HCT116 (cell line): ENCODE results near the gene NRAP. TPM values are rescaled to one million over a fixed set of nuclear protein-coding genes. Genes with fewer than 3 reads are reported as not detected.

Experiments used
- ATAC-seq: fragments of 200-7000 bp; cut with Tn5 transposase; 2 replicates; pipeline ENCODE4 v1.9.1; 2020; ENCODE audit warnings: mild to moderate bottlenecking, moderate library complexity
- BruUV-seq: library from RNA; stranded (reverse); fragments of 400-500 nt; replicated peaks from 2 replicates; lab custom pipeline; 2021; lab: Mats Ljungman, UMichigan
- CTCF ChIA-PET: fragments of 300-600 bp; sonication (Branson Sonifier 250); formaldehyde crosslinking; loops from one replicate; lab custom pipeline; 2021; ENCODE audit warnings: antibody characterized with exemption; lab: Charles Lee
- POLR2A ChIA-PET: fragments of 300-600, 350-600 bp; sonication (Branson Sonifier 250); formaldehyde crosslinking; loops from one replicate; lab custom pipeline; 2021; ENCODE audit warnings: antibody characterized with exemption; lab: Charles Lee
- RAD21 ChIA-PET, 2 experiments: fragments of 300-600 bp; sonication (Branson Sonifier 250); formaldehyde crosslinking; loops; one replicate each; lab custom pipeline; 2023; ENCODE audit warnings: low total read pairs in 2 of 2; ENCODE audit not compliant: uncharacterized antibody in 2 of 2, unreplicated experiment in 2 of 2, low non-redundant PET in 1 of 2; lab: Charles Lee
- DNase-seq: peaks from one replicate; pipeline ENCODE4 v3.0.0-alpha.2; 2010; ENCODE audit warnings: low read depth, low spot score
- H2AFZ ChIP-seq: fragments of 200-600 bp; shearing (Covaris generic), sonication (generic); 2 replicates; pipeline ENCODE4 v1.6.1; 2017; ENCODE audit warnings: low read depth, mixed run types, mixed read lengths, antibody characterized with exemption, low read length; ENCODE audit not compliant: poor library complexity, severe bottlenecking
- H3K27ac ChIP-seq: 2 replicates; pipeline ENCODE4 v1.5.1; 2012; ENCODE audit warnings: low read depth, low read length
- H3K27me3 ChIP-seq: fragments of 200-600 bp; sonication (generic); 2 replicates; pipeline ENCODE4 v1.6.1; 2016; ENCODE audit warnings: mixed run types, low read length, mixed read lengths; ENCODE audit not compliant: insufficient read depth
- H3K36me3 ChIP-seq, 2 experiments: fragments of 200-500 bp in 1 of 2; fragments of 200-600 bp in 1 of 2; sonication (Bioruptor generic) in 1 of 2; sonication (generic) in 1 of 2; 2 replicates each; pipeline versions ENCODE4 v1.5.1 to v1.6.1; 2014 to 2016; ENCODE audit warnings: low read length in 2 of 2, inconsistent platforms in 1 of 2, mixed read lengths in 1 of 2, mixed run types in 1 of 2; ENCODE audit not compliant: insufficient read depth in 2 of 2, control insufficient read depth in 1 of 2
- H3K4me1 ChIP-seq, 2 experiments: fragments of 200-600 bp in 1 of 2; sonication (generic) in 1 of 2; 2 replicates each; pipeline versions ENCODE4 v1.5.1 to v1.6.1; 2012 to 2017; ENCODE audit warnings: low read length in 2 of 2, inconsistent platforms in 1 of 2, mild to moderate bottlenecking in 1 of 2, mixed read lengths in 1 of 2, mixed run types in 1 of 2, moderate library complexity in 1 of 2; ENCODE audit not compliant: insufficient read depth in 2 of 2, control insufficient read depth in 1 of 2
- H3K4me2 ChIP-seq: fragments of 200-600 bp; sonication (generic); 2 replicates; pipeline ENCODE4 v1.6.1; 2017; ENCODE audit warnings: mixed run types, low read length, mixed read lengths
- H3K4me3 ChIP-seq, 2 experiments: fragments of 200-600 bp in 1 of 2; sonication (generic) in 1 of 2; replicated peaks in 1 of 2; 2 replicates each; pipeline ENCODE4 v1.5.1; 2011 to 2016; ENCODE audit warnings: low read length in 2 of 2, control low read depth in 1 of 2, low read depth in 1 of 2, mild to moderate bottlenecking in 1 of 2, mixed read lengths in 1 of 2, mixed run types in 1 of 2
- H3K79me2 ChIP-seq: fragments of 200-600 bp; sonication (generic); 2 replicates; pipeline ENCODE4 v1.6.1; 2017; ENCODE audit warnings: mild to moderate bottlenecking, mixed run types, low read length, moderate library complexity, mixed read lengths; ENCODE audit not compliant: insufficient read depth
- H3K9ac ChIP-seq: fragments of 200-600 bp; sonication (generic); 2 replicates; pipeline ENCODE4 v1.6.1; 2016; ENCODE audit warnings: low read length, mixed read lengths
- H3K9me2 ChIP-seq: fragments of 200-600 bp; sonication (generic), shearing (Covaris generic); 2 replicates; pipeline ENCODE4 v1.6.1; 2017; ENCODE audit warnings: mixed run types, mild to moderate bottlenecking, moderate library complexity; ENCODE audit not compliant: insufficient read depth
- H3K9me3 ChIP-seq, 2 experiments: fragments of 200-500 bp in 1 of 2; fragments of 200-600 bp in 1 of 2; sonication (Bioruptor generic) in 1 of 2; sonication (generic) in 1 of 2; 2 replicates each; pipeline ENCODE4 v1.6.1; 2014 to 2017; ENCODE audit warnings: low read length in 2 of 2, mixed read lengths in 2 of 2, inconsistent platforms in 1 of 2, low read depth in 1 of 2, mild to moderate bottlenecking in 1 of 2, mixed run types in 1 of 2, moderate library complexity in 1 of 2; ENCODE audit not compliant: control insufficient read depth in 1 of 2, insufficient read depth in 1 of 2
- H4K20me1 ChIP-seq: fragments of 200-600 bp; sonication (generic), shearing (Covaris generic); 2 replicates; pipeline ENCODE4 v1.6.1; 2017; ENCODE audit warnings: mixed run types, mild to moderate bottlenecking, moderate library complexity; ENCODE audit not compliant: insufficient read depth
- CBX3 ChIP-seq: IDR thresholded peaks from 2 replicates; pipeline ENCODE4 v1.6.1; 2012; ENCODE audit warnings: low read depth
- EGR1 ChIP-seq: IDR thresholded peaks from 2 replicates; pipeline ENCODE4 v1.6.1; 2012; ENCODE audit warnings: low read depth
- ELF1 ChIP-seq: IDR thresholded peaks from 2 replicates; pipeline ENCODE4 v1.6.1; 2012; ENCODE audit warnings: low read depth, borderline replicate concordance
- EZH2 ChIP-seq: fragments of 200-600 bp; sonication (generic); IDR thresholded peaks from 2 replicates; pipeline ENCODE4 v1.6.1; 2017; ENCODE audit warnings: antibody characterized with exemption, mixed run types
- EZH2phosphoT487 ChIP-seq: fragments of 200-600 bp; IDR thresholded peaks from 2 replicates; pipeline ENCODE4 v1.6.1; 2018; ENCODE audit warnings: antibody characterized with exemption, borderline replicate concordance
- FOSL1 ChIP-seq: IDR thresholded peaks from 2 replicates; pipeline ENCODE4 v1.6.1; 2012; ENCODE audit warnings: low read depth
- JUND ChIP-seq: IDR thresholded peaks from 2 replicates; pipeline ENCODE4 v1.6.1; 2012
- MAX ChIP-seq: IDR thresholded peaks from 2 replicates; pipeline ENCODE4 v1.6.1; 2012
- POLR2AphosphoS5 ChIP-seq: IDR thresholded peaks from 2 replicates; pipeline ENCODE4 v1.6.1; 2011; ENCODE audit warnings: mild to moderate bottlenecking, low read depth, low read length, moderate library complexity
- RAD21 ChIP-seq: IDR thresholded peaks from 2 replicates; pipeline ENCODE4 v1.6.1; 2012; ENCODE audit warnings: low read depth, mild to moderate bottlenecking
- SP1 ChIP-seq: IDR thresholded peaks from 2 replicates; pipeline ENCODE4 v1.6.1; 2012; ENCODE audit warnings: low read depth
- TCF7L2 ChIP-seq: IDR thresholded peaks from 2 replicates; pipeline ENCODE4 v1.7.0; 2011; ENCODE audit warnings: borderline replicate concordance, inconsistent platforms; ENCODE audit not compliant: insufficient read depth, insufficient read length; ENCODE audit errors: extremely low read depth
- YY1 ChIP-seq: IDR thresholded peaks from 2 replicates; pipeline ENCODE4 v1.6.1; 2011; ENCODE audit warnings: low read length, low read depth, moderate library complexity, mild to moderate bottlenecking; ENCODE audit not compliant: insufficient replicate concordance; ENCODE audit errors: extremely low read depth
- ZBTB33 ChIP-seq: IDR thresholded peaks from 2 replicates; pipeline ENCODE4 v1.6.1; 2011; ENCODE audit warnings: mild to moderate bottlenecking, low read length, moderate library complexity; ENCODE audit not compliant: insufficient replicate concordance; ENCODE audit errors: extremely low read depth
- ZFX ChIP-seq: fragments of 450-650 bp; IDR thresholded peaks from 2 replicates; pipeline ENCODE4 v1.6.1; 2017
- intact Hi-C: fragments of 100-400 bp; cut with micrococcal nuclease; formaldehyde crosslinking; loops from 2 replicates; pipeline ENCODE4 v1.10.0; 2022
- total RNA-seq: library from RNA; stranded (reverse); gene quantifications from one replicate; pipeline ENCODE4 v1.2.1, GENCODE V29; 2021; ENCODE audit not compliant: unreplicated experiment
- TF ChIP-seq, protein P1 (sequence below): IDR thresholded peaks from 2 replicates; pipeline ENCODE4 v1.6.1; 2012; ENCODE audit warnings: low read depth

Gene NRAP
- total RNA-seq, 1 experiment from 2014 or later: not detected

DNA sequence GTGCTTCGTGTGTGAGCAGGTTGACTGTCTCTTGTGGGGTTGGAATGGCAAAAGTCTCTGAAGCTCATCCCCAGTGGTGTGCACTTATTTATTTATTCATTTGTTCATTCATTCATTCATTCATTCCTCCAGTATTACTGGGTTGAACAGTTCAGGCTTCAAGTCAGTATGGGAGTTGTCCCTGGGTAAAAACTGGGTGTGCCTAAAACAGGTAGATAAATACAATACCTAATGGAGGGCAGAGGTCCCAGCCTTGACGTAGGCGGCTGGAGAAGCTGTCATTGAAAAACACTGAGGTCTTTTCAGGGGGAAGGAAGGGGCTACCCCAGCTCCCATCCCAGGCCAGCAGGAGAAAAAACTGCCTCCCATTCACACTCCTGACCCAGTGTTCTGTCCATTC is 26.9 kb upstream of the NRAP start:
- no peak overlapping the region for H3K4me2 ChIP-seq
- peaks cover 88% of the 10 kb centered on the region for H3K79me2 ChIP-seq
- no peak for TF ChIP-seq SP1
- no peak for TF ChIP-seq JUND
- TF ChIP-seq EZH2: no peak
- no peak for TF ChIP-seq RAD21
- peaks cover 0 to 10% of the 10 kb centered on the region in 2 experiments; a peak in 2 of 4 replicates for H3K36me3 ChIP-seq
- H3K9me2 ChIP-seq: no peaks in the 10 kb centered on the region
- intact Hi-C loops: no loop called here
- no TSS peak for BruUV-seq
- H3K27me3 ChIP-seq: no peaks in the 10 kb centered on the region
- CTCF ChIA-PET: interaction anchor here (1.5 kb wide), 1 partner anchor 11 kb away, joined by 4 read pairs; the partner anchor contains the start of gene CASP7
- no peak overlapping the region for H2AFZ ChIP-seq
- H3K4me3 ChIP-seq: no peak overlapping the region
- peaks cover 11 to 17% of the 10 kb centered on the region in 2 experiments; a peak in 3 of 4 replicates for H3K9me3 ChIP-seq
- no peaks in the 10 kb centered on the region for H3K4me1 ChIP-seq
- POLR2A ChIA-PET: no interaction called here
- ATAC-seq: no peak
- H3K9ac ChIP-seq: no peak overlapping the region
- H4K20me1 ChIP-seq: no peaks in the 10 kb centered on the region
- DNase-seq: no peak
- H3K27ac ChIP-seq: no peak overlapping the region
- RAD21 ChIA-PET: no interaction called here

- no peak overlapping the region for H3K4me3 ChIP-seq
- H4K20me1 ChIP-seq: no peaks in the 10 kb centered on the region
- H3K9me2 ChIP-seq: no peaks in the 10 kb centered on the region
- peaks cover 0 to 10% of the 10 kb centered on the region in 2 experiments; a peak in 2 of 4 replicates for H3K36me3 ChIP-seq
- intact Hi-C loops: no loop called here
- H3K4me1 ChIP-seq: no peaks in the 10 kb centered on the region
- no peak overlapping the region for H2AFZ ChIP-seq
- no peak for DNase-seq
- no peak for ATAC-seq
- ChIA-PET POLR2A (no interaction called here), RAD21 (no interaction called here), CTCF (no interaction called here)
- H3K9ac ChIP-seq: no peak overlapping the region
- H3K4me2 ChIP-seq: no peak overlapping the region
- no TSS peak for BruUV-seq
- H3K9me3 ChIP-seq: peaks cover 11 to 18% of the 10 kb centered on the region in 2 experiments; a peak in 3 of 4 replicates
- H3K79me2 ChIP-seq: peaks cover 90% of the 10 kb centered on the region
- H3K27me3 ChIP-seq: no peaks in the 10 kb centered on the region
- no peak overlapping the region for H3K27ac ChIP-seq
- no peak for TF ChIP-seq SP1
- TF ChIP-seq, protein P1, sequence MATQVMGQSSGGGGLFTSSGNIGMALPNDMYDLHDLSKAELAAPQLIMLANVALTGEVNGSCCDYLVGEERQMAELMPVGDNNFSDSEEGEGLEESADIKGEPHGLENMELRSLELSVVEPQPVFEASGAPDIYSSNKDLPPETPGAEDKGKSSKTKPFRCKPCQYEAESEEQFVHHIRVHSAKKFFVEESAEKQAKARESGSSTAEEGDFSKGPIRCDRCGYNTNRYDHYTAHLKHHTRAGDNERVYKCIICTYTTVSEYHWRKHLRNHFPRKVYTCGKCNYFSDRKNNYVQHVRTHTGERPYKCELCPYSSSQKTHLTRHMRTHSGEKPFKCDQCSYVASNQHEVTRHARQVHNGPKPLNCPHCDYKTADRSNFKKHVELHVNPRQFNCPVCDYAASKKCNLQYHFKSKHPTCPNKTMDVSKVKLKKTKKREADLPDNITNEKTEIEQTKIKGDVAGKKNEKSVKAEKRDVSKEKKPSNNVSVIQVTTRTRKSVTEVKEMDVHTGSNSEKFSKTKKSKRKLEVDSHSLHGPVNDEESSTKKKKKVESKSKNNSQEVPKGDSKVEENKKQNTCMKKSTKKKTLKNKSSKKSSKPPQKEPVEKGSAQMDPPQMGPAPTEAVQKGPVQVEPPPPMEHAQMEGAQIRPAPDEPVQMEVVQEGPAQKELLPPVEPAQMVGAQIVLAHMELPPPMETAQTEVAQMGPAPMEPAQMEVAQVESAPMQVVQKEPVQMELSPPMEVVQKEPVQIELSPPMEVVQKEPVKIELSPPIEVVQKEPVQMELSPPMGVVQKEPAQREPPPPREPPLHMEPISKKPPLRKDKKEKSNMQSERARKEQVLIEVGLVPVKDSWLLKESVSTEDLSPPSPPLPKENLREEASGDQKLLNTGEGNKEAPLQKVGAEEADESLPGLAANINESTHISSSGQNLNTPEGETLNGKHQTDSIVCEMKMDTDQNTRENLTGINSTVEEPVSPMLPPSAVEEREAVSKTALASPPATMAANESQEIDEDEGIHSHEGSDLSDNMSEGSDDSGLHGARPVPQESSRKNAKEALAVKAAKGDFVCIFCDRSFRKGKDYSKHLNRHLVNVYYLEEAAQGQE: no peak
- no peak for TF ChIP-seq CBX3
- no peak for TF ChIP-seq EZH2
- TF ChIP-seq FOSL1: no peak
- TF ChIP-seq YY1: no peak
- no peak for TF ChIP-seq TCF7L2
- TF ChIP-seq JUND: no peak
- TF ChIP-seq ZFX: no peak
- TF ChIP-seq MAX: no peak
- no peak for TF ChIP-seq EGR1
- TF ChIP-seq ZBTB33: no peak
- TF ChIP-seq EZH2phosphoT487: no peak
- no peak for TF ChIP-seq ELF1
- no peak for TF ChIP-seq POLR2AphosphoS5
Observed at GRCh38 chr10:113689574-113689973, 25.7 kb upstream of the NRAP start.
